HepG2 (cell line): Measurements from ENCODE around the gene GTF2A1L. TPM values are rescaled to one million over a fixed set of nuclear protein-coding genes. Genes with fewer than 3 reads are reported as not detected.

Source experiments
- CERS6 ChIP-seq: sonication (generic); formaldehyde crosslinking; IDR thresholded peaks from 2 replicates; pipeline ENCODE4 v1.5.0; 2020; ENCODE audit warnings: missing genetic modification reagents
- FOXJ3 ChIP-seq: sonication (generic); formaldehyde crosslinking; IDR thresholded peaks from 2 replicates; pipeline ENCODE4 v1.4.0; 2020; ENCODE audit warnings: missing genetic modification reagents, mild to moderate bottlenecking, borderline replicate concordance
- SP4 ChIP-seq: sonication (generic); formaldehyde crosslinking; IDR thresholded peaks from 2 replicates; pipeline ENCODE4 v1.8.1; 2023; ENCODE audit warnings: mild to moderate bottlenecking, missing genetic modification reagents
- TFE3 ChIP-seq: IDR thresholded peaks from 2 replicates; pipeline ENCODE4 v1.6.1; 2016
- ZBTB42 ChIP-seq: sonication (generic); formaldehyde crosslinking; IDR thresholded peaks from 2 replicates; pipeline ENCODE4 v1.5.0; 2020; ENCODE audit warnings: mild to moderate bottlenecking, missing genetic modification reagents
- ZNF280D ChIP-seq: sonication (generic); formaldehyde crosslinking; IDR thresholded peaks from 2 replicates; pipeline ENCODE4 v1.5.1; 2020; ENCODE audit warnings: mild to moderate bottlenecking, missing genetic modification reagents
- ZNF674 ChIP-seq: sonication (generic); formaldehyde crosslinking; IDR thresholded peaks from 2 replicates; pipeline ENCODE4 v1.5.0; 2020; ENCODE audit warnings: low read depth, mild to moderate bottlenecking, missing genetic modification reagents
- ZNF749 ChIP-seq: sonication (generic); formaldehyde crosslinking; IDR thresholded peaks from 2 replicates; pipeline ENCODE4 v1.8.0; 2022; ENCODE audit warnings: mild to moderate bottlenecking, missing genetic modification reagents, moderate library complexity, borderline replicate concordance
- ZSCAN12 ChIP-seq: sonication (generic); formaldehyde crosslinking; IDR thresholded peaks from 2 replicates; pipeline ENCODE4 v1.9.0; 2021; ENCODE audit warnings: mild to moderate bottlenecking, missing genetic modification reagents
- polyA plus RNA-seq, 8 experiments: library from polyadenylated mRNA; depleted of rRNA in 3 of 8; stranded (reverse) in 7 of 8; unstranded in 1 of 8; fragments of >200 nt; fragmentation: Illumina TruSeq in 4 of 8; extraction: Trizol in 4 of 8; gene quantifications; 2 replicates each; pipeline versions ENCODE4 v1.2.1 to v1.2.3, GENCODE V29; 2011 to 2016; ENCODE audit warnings: low read depth in 4 of 8, missing spikeins in 1 of 8, mixed read lengths in 1 of 8; ENCODE audit not compliant: insufficient read depth in 1 of 8
- total RNA-seq, 5 experiments: library from RNA; depleted of rRNA; stranded (reverse); fragments of >200 nt; fragmentation: Illumina TruSeq; extraction: Trizol; gene quantifications; 2 replicates each; pipeline ENCODE4 v1.2.3, GENCODE V29; 2016; ENCODE audit warnings: low read depth in 1 of 5

The GTF2A1L gene
- total and polyA plus RNA-seq, 2 of the 13 experiments (the other 11 are each of a cell fraction or from before 2014, with no cell fraction given): not detected

GRCh38 chr2:48638261-48638660 lies 20.6 kb downstream of the GTF2A1L start (continued):
- no peak for TF ChIP-seq ZNF280D
- no peak for TF ChIP-seq SP4 (CRISPR knock-in tag)
- TF ChIP-seq ZBTB42: no peak
- TF ChIP-seq TFE3 (CRISPR knock-in tag): no peak
- TF ChIP-seq ZNF749 (CRISPR knock-in tag): no peak
- TF ChIP-seq ZNF674 (CRISPR knock-in tag): no peak
- TF ChIP-seq ZSCAN12 (CRISPR knock-in tag): no peak
- TF ChIP-seq FOXJ3 (CRISPR knock-in tag): no peak
- no peak for TF ChIP-seq CERS6 (CRISPR knock-in tag)
